ENCODE measurements around the gene CMA1.

CMA1 gene

GRCh38 chr14:24465805-24466204 is 42.3 kb downstream of the CMA1 start:
- no peak overlapping the region for H3K27ac ChIP-seq (ENCODE audit: insufficient read depth, low read depth, low read length, poor library complexity, severe bottlenecking)
- no peaks in the 10 kb centered on the region for H3K36me3 ChIP-seq (ENCODE audit: control insufficient read depth, insufficient read depth, low read length)
- 100% methylated on average over 2 of the region's 3 CpGs for WGBS, 2 experiments
- H3K4me3 ChIP-seq (ENCODE audit: insufficient read depth, low read depth, low read length), result no peak overlapping the region
- H3K9me3 ChIP-seq (ENCODE audit: control insufficient read depth, low read length), result no peaks in the 10 kb centered on the region
- H3K4me1 ChIP-seq (ENCODE audit: control insufficient read depth, insufficient read depth, low read length), result no peaks in the 10 kb centered on the region
- no peaks in the 10 kb centered on the region for H3K27me3 ChIP-seq (ENCODE audit: control insufficient read depth, insufficient read depth, low read length, poor library complexity, severe bottlenecking)

DNA sequence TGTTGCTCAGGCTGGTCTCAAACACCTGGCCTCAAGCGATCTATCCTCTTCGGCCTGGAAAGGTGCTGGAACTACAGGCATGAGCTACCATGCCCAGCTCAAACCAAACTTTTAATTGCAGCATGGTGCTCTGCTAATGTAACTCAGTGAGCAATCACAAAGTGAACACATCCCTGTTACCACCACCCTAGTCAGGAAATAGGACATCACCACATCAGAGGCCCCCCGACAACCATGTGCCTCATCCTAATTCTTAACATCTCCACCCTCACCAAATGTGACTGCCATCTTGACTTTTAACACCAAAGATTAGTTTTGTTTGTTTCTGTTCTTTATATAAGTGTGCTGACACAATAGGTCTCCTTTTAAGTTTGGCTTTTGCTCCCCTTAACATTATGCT is 42.7 kb downstream of the CMA1 start:
- no peak overlapping the region for H3K4me3 ChIP-seq (ENCODE audit: insufficient read depth, low read depth, low read length)
- no peak overlapping the region for H3K27ac ChIP-seq (ENCODE audit: insufficient read depth, low read depth, low read length, poor library complexity, severe bottlenecking)
- no peaks in the 10 kb centered on the region for H3K36me3 ChIP-seq (ENCODE audit: control insufficient read depth, insufficient read depth, low read length)
- H3K27me3 ChIP-seq (ENCODE audit: control insufficient read depth, insufficient read depth, low read length, poor library complexity, severe bottlenecking), result no peaks in the 10 kb centered on the region
- no peaks in the 10 kb centered on the region for H3K9me3 ChIP-seq (ENCODE audit: control insufficient read depth, low read length)
- 93 to 94% methylated on average over 3 of the region's 3 CpGs for WGBS, 2 experiments
- no peaks in the 10 kb centered on the region for H3K4me1 ChIP-seq (ENCODE audit: control insufficient read depth, insufficient read depth, low read length)

- H3K36me3 ChIP-seq (ENCODE audit: control insufficient read depth, insufficient read depth, low read length), result no peaks in the 10 kb centered on the region
These were observed 43.9 kb downstream of the CMA1 start for GRCh38 chr14:24463884-24464785.

GRCh38 chr14:24463017-24463883 is 44.8 kb downstream of the CMA1 start:
- Histone ChIP-seq H3K4me3 (ENCODE audit: insufficient read depth, low read depth, low read length) (no peak overlapping the region), H3K4me1 (ENCODE audit: control insufficient read depth, insufficient read depth, low read length) (no peaks in the 10 kb centered on the region), H3K9me3 (ENCODE audit: control insufficient read depth, low read length) (no peaks in the 10 kb centered on the region), H3K27me3 (ENCODE audit: control insufficient read depth, insufficient read depth, low read length, poor library complexity, severe bottlenecking) (no peaks in the 10 kb centered on the region), H3K36me3 (ENCODE audit: control insufficient read depth, insufficient read depth, low read length) (no peaks in the 10 kb centered on the region), H3K27ac (ENCODE audit: insufficient read depth, low read depth, low read length, poor library complexity, severe bottlenecking) (no peak overlapping the region)
- WGBS, 2 experiments, result 53 to 56% methylated on average over 5 of the region's 5 CpGs

More at GRCh38 chr14:24463884-24464785, 43.9 kb downstream of the CMA1 start:
- no peak overlapping the region for H3K27ac ChIP-seq (ENCODE audit: insufficient read depth, low read depth, low read length, poor library complexity, severe bottlenecking)
- no peaks in the 10 kb centered on the region for H3K27me3 ChIP-seq (ENCODE audit: control insufficient read depth, insufficient read depth, low read length, poor library complexity, severe bottlenecking)
- no peaks in the 10 kb centered on the region for H3K4me1 ChIP-seq (ENCODE audit: control insufficient read depth, insufficient read depth, low read length)
- no peak overlapping the region for H3K4me3 ChIP-seq (ENCODE audit: insufficient read depth, low read depth, low read length)
- H3K9me3 ChIP-seq (ENCODE audit: control insufficient read depth, low read length), result no peaks in the 10 kb centered on the region
- 65 to 69% methylated on average over 3 to 4 of the region's 4 CpGs for WGBS, 2 experiments

GRCh38 chr14:24461336-24461735 is 46.7 kb downstream of the CMA1 start:
- Histone ChIP-seq H3K27me3 (ENCODE audit: control insufficient read depth, insufficient read depth, low read length, poor library complexity, severe bottlenecking) (no peaks in the 10 kb centered on the region), H3K9me3 (ENCODE audit: control insufficient read depth, low read length) (no peaks in the 10 kb centered on the region), H3K4me1 (ENCODE audit: control insufficient read depth, insufficient read depth, low read length) (no peaks in the 10 kb centered on the region), H3K27ac (ENCODE audit: insufficient read depth, low read depth, low read length, poor library complexity, severe bottlenecking) (no peak overlapping the region), H3K36me3 (ENCODE audit: control insufficient read depth, insufficient read depth, low read length) (no peaks in the 10 kb centered on the region), H3K4me3 (ENCODE audit: insufficient read depth, low read depth, low read length) (no peak overlapping the region)

- Histone ChIP-seq H3K36me3 (ENCODE audit: control insufficient read depth, insufficient read depth, low read length) (no peaks in the 10 kb centered on the region), H3K4me1 (ENCODE audit: control insufficient read depth, insufficient read depth, low read length) (no peaks in the 10 kb centered on the region), H3K4me3 (ENCODE audit: insufficient read depth, low read depth, low read length) (no peak overlapping the region), H3K27me3 (ENCODE audit: control insufficient read depth, insufficient read depth, low read length, poor library complexity, severe bottlenecking) (no peaks in the 10 kb centered on the region), H3K9me3 (ENCODE audit: control insufficient read depth, low read length) (no peaks in the 10 kb centered on the region), H3K27ac (ENCODE audit: insufficient read depth, low read depth, low read length, poor library complexity, severe bottlenecking) (no peak overlapping the region)
- WGBS, 2 experiments, result 93 to 94% methylated on average over 3 of the region's 3 CpGs
These were observed 48.7 kb downstream of the CMA1 start for GRCh38 chr14:24459331-24459730.

- H3K4me1 ChIP-seq (ENCODE audit: control insufficient read depth, insufficient read depth, low read length), result no peaks in the 10 kb centered on the region
- no peak overlapping the region for H3K27ac ChIP-seq (ENCODE audit: insufficient read depth, low read depth, low read length, poor library complexity, severe bottlenecking)
- no peaks in the 10 kb centered on the region for H3K9me3 ChIP-seq (ENCODE audit: control insufficient read depth, low read length)
- no peak overlapping the region for H3K4me3 ChIP-seq (ENCODE audit: insufficient read depth, low read depth, low read length)
- WGBS, 2 experiments, result 72 to 76% methylated on average over 1 of the region's 1 CpG
- no peaks in the 10 kb centered on the region for H3K27me3 ChIP-seq (ENCODE audit: control insufficient read depth, insufficient read depth, low read length, poor library complexity, severe bottlenecking)
- no peaks in the 10 kb centered on the region for H3K36me3 ChIP-seq (ENCODE audit: control insufficient read depth, insufficient read depth, low read length)
These were observed 49.3 kb downstream of the CMA1 start for GRCh38 chr14:24458736-24459135.

GRCh38 chr14:24456980-24457379 is 51.1 kb downstream of the CMA1 start:
- no peak overlapping the region for H3K27ac ChIP-seq (ENCODE audit: insufficient read depth, low read depth, low read length, poor library complexity, severe bottlenecking)
- no peaks in the 10 kb centered on the region for H3K9me3 ChIP-seq (ENCODE audit: control insufficient read depth, low read length)
- H3K27me3 ChIP-seq (ENCODE audit: control insufficient read depth, insufficient read depth, low read length, poor library complexity, severe bottlenecking), result no peaks in the 10 kb centered on the region
- H3K4me1 ChIP-seq (ENCODE audit: control insufficient read depth, insufficient read depth, low read length), result no peaks in the 10 kb centered on the region
- H3K4me3 ChIP-seq (ENCODE audit: insufficient read depth, low read depth, low read length), result no peak overlapping the region
- H3K36me3 ChIP-seq (ENCODE audit: control insufficient read depth, insufficient read depth, low read length), result no peaks in the 10 kb centered on the region

Data from ectodermal cell (in vitro differentiated cells).